Fibroblast of the aortic adventitia (primary cell): ENCODE measurements around the gene SNX33. TPM values are rescaled to one million over a fixed set of nuclear protein-coding genes. Genes with fewer than 3 reads are reported as not detected.
"Not testable (repeated sequence)": the region's sequence is repeated elsewhere in the genome, so short reads cannot be mapped to it uniquely, and the experiment has no call there.

Source experiments
- DNase-seq: peaks from one replicate; pipeline ENCODE4 v3.0.0-alpha.2; 2010; ENCODE audit warnings: low read depth
- H3K4me3 ChIP-seq: 2 replicates; pipeline ENCODE4 v1.5.1; 2011; ENCODE audit warnings: low read depth, mild to moderate bottlenecking, control low read depth, low read length, moderate library complexity
- total RNA-seq: library from RNA; depleted of rRNA; stranded (reverse); fragments of >200 nt; gene quantifications from 2 replicates; pipeline ENCODE4 v1.2.3, GENCODE V29; 2012; ENCODE audit warnings: low replicate concordance
- TF ChIP-seq, protein P1 (sequence below): IDR thresholded peaks from 2 replicates; pipeline ENCODE4 v1.5.1; 2011; ENCODE audit warnings: mild to moderate bottlenecking, low read length, control low read depth, inconsistent platforms; ENCODE audit not compliant: insufficient read depth

Gene SNX33
- total RNA-seq, 1 donor = 27.8 TPM

GRCh38 chr15:75680007-75680789 lies 32.5 kb downstream of the SNX33 start:
- TF ChIP-seq, protein P1, sequence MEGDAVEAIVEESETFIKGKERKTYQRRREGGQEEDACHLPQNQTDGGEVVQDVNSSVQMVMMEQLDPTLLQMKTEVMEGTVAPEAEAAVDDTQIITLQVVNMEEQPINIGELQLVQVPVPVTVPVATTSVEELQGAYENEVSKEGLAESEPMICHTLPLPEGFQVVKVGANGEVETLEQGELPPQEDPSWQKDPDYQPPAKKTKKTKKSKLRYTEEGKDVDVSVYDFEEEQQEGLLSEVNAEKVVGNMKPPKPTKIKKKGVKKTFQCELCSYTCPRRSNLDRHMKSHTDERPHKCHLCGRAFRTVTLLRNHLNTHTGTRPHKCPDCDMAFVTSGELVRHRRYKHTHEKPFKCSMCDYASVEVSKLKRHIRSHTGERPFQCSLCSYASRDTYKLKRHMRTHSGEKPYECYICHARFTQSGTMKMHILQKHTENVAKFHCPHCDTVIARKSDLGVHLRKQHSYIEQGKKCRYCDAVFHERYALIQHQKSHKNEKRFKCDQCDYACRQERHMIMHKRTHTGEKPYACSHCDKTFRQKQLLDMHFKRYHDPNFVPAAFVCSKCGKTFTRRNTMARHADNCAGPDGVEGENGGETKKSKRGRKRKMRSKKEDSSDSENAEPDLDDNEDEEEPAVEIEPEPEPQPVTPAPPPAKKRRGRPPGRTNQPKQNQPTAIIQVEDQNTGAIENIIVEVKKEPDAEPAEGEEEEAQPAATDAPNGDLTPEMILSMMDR = no peak
- no peak overlapping the region for H3K4me3 ChIP-seq
- DNase-seq = no peak

- no peak overlapping the region for H3K4me3 ChIP-seq
- no peak for DNase-seq
- TF ChIP-seq, protein P1 = no peak
Measured at GRCh38 chr15:75682181-75683135, 34.7 kb downstream of the SNX33 start.

DNA sequence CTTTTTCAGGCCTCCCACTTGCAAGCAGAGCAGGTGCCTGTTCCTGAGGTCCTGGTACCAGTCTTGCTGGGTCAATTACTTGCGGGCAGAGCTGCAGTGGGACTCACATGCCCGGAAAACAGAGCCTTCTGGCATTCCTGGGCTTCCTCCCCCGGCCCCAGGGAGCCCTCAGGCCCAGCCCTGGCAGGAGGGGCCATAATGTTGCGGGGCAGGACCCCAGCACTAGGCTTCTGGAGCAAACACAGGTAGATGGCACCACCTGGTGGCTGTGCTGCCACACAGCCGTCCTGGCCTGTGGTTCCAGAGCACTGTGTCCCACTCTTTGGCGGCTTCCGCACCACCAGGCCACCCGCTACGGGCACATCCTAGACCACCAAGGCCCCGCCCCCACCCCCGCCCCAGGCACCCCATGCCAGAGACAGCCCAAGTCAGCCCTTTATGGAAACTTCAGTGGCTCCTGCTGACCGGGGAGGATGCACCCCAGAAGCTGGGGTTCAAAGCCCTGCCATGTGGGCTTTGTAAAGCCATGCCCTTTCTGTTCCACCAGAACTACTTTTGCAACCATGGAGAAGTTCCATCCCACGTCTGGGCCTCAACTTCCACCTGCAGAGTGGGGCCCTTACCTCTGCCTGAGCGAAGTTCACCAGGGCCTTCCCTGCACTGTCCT lies 36.1 kb downstream of the SNX33 start:
- not testable (repeated sequence) for H3K4me3 ChIP-seq
- peak; percentile 65 for DNase-seq
- TF ChIP-seq, protein P1 = peak; percentile 78

DNA sequence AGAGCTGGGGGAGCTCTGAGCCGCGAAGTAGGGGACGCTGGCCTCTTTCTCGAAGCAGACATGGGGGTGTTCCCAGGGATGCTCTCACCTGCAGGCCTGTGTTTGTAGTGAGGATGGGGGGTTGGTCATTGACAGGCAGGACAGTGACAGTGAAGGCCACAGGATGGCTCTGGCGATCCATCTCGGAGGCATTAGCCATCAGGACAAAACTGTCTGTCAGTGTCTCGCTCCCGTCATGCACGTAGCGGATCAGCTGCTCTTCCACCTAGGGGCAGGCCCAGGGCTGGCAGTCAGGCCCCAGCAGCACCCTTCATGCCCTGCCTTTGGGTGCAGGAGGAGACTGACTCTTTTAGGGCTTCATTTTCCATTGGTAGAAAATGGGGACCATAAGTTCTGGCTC lies 36.9 kb downstream of the SNX33 start:
- TF ChIP-seq, protein P1 = no peak
- DNase-seq = no peak
- H3K4me3 ChIP-seq = no peak overlapping the region

DNA sequence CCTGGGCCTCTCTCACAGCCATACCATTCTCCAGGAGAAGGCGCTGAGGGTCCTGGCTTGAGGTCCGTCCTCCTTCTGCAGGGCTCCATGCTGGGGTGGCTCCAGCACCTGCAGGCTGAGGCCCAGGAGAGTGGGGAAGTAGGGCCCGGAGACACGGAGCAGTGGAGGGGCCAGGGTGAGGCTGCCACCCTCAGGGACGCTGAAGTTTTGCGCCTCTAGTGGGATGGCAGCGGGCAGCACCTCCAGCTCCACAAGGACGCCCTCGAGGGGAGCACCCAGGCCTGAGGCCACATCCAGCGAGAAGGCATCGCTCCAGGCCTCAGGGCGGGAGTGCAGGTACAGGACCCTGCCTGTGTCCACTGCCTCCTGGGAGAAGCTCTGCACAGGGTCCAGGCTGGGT lies 37.5 kb downstream of the SNX33 start:
- TF ChIP-seq, protein P1 = no peak

GRCh38 chr15:75686212-75686642 lies 38.5 kb downstream of the SNX33 start:
- peak; percentile 57 for DNase-seq
- H3K4me3 ChIP-seq = not testable (repeated sequence)
- TF ChIP-seq, protein P1 = peak; percentile 76

More for the DNA sequence above, 37.5 kb downstream of the SNX33 start:
- DNase-seq = no peak
- H3K4me3 ChIP-seq = no peak overlapping the region
